GM21723 (cell line): ENCODE data around the gene MARCO.
"Not testable (repeated sequence)": the region's sequence is repeated elsewhere in the genome, so short reads cannot be mapped to it uniquely, and the experiment has no call there.

ENCODE experiments used
- ATAC-seq: cut with Tn5 transposase; IDR thresholded peaks from one replicate; pipeline ENCODE4 v1.9.1; 2021; ENCODE audit warnings: mild to moderate bottlenecking, moderate library complexity; ENCODE audit not compliant: unreplicated experiment

Gene MARCO

GRCh38 chr2:119003856-119004255 is 61.9 kb downstream of the MARCO start:
- ATAC-seq = not testable (repeated sequence)

DNA sequence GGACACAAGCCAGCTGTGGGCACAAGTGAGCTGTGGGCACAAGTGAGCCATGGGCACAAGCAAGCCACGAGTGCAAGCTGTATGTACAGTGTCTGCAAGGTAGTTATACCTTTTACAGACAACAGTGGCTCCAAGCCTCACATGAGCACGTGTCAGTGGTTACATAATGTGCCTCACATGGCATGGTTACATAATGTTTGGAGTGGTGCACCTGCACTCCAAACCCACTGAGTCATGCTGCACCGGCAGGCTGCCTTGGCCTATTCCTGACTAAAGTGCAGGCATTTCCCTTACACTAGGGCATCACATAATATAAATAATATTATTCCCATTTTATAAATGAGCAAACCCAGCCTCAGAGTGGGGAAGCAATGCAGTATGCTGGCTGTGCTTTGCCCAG is 62.6 kb downstream of the MARCO start:
- ATAC-seq = no peak

DNA sequence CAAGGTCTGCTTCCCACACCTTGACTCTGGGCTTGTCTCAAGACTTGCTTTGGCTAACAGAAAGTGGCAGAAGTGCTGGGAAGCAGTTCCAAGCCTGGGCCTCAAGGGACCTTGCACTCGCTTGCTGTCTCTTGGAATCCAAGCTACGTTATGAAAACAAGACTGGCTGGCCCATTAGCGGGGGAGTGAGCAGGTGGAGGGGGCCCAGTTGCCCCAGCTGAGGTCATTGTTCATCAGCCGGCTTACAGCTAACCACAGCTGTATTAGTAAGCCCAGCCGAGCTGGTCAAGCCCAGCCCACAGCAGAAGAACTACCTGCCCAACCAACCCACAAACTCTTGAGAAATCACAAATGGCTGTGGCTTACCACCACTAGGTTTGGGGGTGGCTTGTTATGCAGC is 63.1 kb downstream of the MARCO start:
- ATAC-seq = no peak

GRCh38 chr2:119005555-119005954 is 63.6 kb downstream of the MARCO start:
- no peak for ATAC-seq

DNA sequence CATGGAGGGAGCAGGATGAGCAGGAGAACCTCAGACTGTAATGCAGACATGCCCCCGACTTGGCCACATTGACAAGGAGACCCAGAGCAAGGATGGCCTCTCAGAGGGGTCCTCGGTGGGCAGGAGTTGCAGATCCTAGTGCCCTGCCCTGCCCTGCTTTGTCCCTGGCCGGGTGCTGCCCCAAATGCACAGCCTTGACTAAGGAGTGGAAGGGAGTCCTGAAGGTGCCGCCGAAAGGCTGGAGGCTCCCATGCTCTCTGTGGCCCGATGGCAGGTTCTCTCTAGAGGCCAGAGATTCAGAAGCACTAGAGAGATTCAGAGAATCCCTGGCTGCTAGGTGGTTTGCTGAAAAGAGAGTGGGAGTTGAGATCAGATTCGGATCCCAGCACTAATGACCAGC is 64.4 kb downstream of the MARCO start:
- no peak for ATAC-seq

GRCh38 chr2:119008108-119008507 is 66.1 kb downstream of the MARCO start:
- no peak for ATAC-seq

GRCh38 chr2:119009110-119009509 is 67.1 kb downstream of the MARCO start:
- no peak for ATAC-seq

- no peak for ATAC-seq
Observed at GRCh38 chr2:119010336-119010735, 68.3 kb downstream of the MARCO start.

- ATAC-seq = peak; percentile 54
Observed at GRCh38 chr2:119011162-119011909, 69.3 kb downstream of the MARCO start.

DNA sequence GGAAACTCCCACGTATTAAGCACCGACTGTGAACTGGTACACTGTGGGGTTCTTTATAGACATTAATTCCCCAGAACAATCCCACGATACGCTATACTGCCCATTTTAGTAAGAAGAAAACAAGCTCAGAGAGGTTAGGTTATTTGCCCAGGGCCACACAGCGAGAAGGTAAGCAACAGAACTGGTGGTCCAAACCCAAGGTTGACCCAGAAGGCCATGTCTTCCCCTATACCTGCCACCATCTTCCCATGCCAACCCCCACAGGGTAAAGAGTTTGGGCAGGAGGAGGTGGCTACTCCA is 69.9 kb downstream of the MARCO start:
- no peak for ATAC-seq

DNA sequence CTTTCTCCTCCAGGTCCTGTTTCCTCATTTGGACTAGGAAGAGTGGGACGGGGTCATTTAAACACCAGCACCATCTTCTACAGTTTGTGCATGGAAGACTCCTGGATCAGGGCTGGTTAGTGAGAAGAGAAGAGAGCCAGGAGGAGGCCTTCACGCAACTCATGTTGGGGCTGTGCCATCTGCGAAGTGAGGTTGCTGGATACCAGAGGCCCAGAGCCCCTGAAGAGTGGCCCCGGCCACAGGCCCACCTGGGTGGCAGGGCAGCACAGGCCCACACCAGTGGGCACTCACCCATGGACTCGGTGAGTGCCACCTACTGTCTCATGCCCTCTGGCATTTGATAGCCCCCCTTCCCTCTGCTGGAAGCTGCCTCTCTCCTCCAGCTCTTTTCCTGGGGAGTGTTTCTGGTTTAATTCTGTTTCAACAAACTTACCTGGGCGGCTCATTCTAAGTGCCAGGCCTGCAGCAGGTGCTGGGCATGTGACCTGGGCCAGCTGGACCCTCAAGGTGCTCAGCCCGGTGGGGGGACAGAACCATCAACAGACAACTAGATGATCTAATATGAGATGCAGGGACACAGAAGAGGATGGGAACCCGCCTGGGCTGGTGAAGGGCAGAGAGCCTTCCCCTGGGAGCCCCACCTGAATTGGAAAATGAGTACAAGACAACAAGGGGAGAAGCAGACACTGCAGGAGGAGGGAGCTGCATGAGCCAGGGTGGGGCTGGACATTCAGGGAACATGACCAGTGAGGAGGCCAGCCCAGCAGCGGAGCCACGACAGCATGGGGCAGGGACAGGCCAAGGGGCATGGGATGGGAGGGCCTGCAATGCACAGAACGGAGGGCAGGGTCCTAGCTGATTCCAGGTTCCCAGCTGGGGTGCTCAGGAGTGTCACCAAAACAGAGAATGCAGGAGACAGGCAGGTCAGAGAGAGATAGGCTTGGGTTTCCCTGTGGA is 70.6 kb downstream of the MARCO start:
- ATAC-seq = no peak

- no peak for ATAC-seq
Observed at GRCh38 chr2:119013671-119014070, 71.7 kb downstream of the MARCO start.

DNA sequence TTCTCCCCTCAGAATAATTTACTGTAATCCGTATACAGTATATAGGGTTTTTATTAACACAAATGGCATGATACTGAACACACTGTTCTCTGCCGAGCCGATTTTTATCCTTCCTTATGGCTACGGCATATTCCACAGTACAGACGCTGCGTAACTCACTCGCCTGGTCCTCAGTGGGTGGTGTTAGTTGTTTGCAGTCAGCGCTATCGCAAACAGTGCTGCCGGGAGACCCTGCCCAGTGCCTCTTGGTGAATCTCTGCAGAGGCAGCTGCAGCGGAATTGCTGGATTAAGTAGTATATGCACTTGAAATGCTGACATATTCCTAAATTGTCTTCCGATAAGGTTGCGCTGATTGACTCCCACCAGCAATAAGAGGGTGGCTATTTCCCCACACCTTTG is 73.9 kb downstream of the MARCO start:
- ATAC-seq = no peak

GRCh38 chr2:119019521-119019920 is 77.5 kb downstream of the MARCO start:
- ATAC-seq = no peak

GRCh38 chr2:119022678-119023077 is 80.7 kb downstream of the MARCO start:
- no peak for ATAC-seq

GRCh38 chr2:119023534-119023933 is 81.5 kb downstream of the MARCO start:
- ATAC-seq = no peak

GRCh38 chr2:119024152-119024551 is 82.2 kb downstream of the MARCO start:
- ATAC-seq = no peak

GRCh38 chr2:119024568-119024967 is 82.6 kb downstream of the MARCO start:
- no peak for ATAC-seq

- ATAC-seq = no peak
Observed at GRCh38 chr2:119025013-119025412, 83.0 kb downstream of the MARCO start.

DNA sequence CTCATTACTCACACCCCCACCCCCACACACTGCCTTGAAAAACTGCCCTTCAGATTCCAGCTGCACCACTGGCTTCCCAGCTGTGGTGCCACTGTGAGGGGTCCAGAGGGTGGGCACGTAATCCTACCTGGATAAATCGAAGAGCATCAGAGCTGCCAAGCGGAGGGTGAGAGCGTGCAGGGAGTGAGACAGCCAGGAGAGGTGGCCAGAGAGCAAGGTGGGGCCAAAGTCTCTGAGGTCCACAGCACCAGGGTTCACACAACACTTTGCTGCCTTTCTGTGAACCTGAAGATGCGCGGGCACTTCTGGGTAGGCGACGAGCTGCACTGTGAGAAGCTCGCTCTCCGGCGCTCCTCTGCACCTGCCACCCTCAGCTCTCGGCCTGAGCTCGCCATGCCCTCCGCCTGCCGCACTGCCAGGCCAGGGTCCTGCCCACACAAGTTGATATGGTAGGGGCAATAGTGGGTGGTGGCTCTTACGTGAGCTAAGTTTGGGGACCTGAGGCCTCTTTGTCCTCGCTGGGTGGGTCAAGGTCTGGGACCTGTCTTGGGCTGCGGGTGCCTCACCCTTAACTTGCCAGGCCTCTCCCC is 83.9 kb downstream of the MARCO start:
- ATAC-seq = no peak

- no peak for ATAC-seq
Observed at GRCh38 chr2:119026890-119027289, 84.9 kb downstream of the MARCO start.
